Activated naive CD4-positive, alpha-beta T cell treated with Interleukin-2 at 50 U/mL for 16 hours (primary cell): Measurements from ENCODE around the gene GYG2.
"Not testable (repeated sequence)": the region's sequence is repeated elsewhere in the genome, so short reads cannot be mapped to it uniquely, and the experiment has no call there.

ENCODE experiments used
- DNase-seq: peaks from one replicate; pipeline ENCODE4 v3.0.0-alpha.2; 2020

GYG2 gene

DNA sequence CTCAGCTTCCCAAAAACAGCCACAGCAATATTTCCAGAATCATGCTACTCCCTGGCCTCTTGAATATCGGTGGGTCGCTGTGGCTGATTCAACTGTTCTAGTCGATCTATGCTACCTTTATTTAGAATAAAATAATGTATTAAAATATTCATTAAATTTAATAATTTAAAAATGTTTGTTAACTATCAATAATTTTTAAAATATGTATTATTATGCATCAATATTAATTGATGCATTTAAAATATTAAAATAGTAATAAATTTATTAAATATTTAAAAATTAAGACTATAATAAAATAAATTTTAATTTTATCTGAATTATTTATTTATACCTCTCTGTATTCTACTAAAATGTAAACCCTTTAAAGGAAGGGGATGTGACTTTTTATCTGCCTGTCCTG lies 81.4 kb downstream of the GYG2 start:
- no peak for DNase-seq

DNA sequence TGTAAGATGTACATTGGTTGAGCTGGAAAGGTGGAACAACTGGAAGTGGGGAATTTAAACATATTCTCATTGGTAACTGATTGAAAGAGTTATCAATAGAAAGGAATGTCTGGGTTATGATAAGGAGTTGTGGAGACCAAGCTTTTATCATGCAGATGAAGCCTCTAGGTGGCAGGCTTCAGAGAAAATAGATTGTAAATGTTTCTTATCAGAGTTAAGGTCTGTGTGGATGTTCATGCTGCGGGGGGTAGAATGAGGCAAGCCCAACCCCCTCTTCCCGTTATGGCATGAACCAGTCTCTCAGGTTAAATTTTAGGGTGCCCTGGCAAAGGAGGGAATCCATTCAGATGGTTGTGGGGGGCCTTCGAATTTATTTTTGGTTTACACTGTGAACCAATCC lies 84.4 kb downstream of the GYG2 start:
- no peak for DNase-seq

GRCh38 chrX:2917767-2918166 lies 89.0 kb downstream of the GYG2 start:
- no peak for DNase-seq

GRCh38 chrX:2921193-2921592 lies 92.5 kb downstream of the GYG2 start:
- no peak for DNase-seq

DNA sequence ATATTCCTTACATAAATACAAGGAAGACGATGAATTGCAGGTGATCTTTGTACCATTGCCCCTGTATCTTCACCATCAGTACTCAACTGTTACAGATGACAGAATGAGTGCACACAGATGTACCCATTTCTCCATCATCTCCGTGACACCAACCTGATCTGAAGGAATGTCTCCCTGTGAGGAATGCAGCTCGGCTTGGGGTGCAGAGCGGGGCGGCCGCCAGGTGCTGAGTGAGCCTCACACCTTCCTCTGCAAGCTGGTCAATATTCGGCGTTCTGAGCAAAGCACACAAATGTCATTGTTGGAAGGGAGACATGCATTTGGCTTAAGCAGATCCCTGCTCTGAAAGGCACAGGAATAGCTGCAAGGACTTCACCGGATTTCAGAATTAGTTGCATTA lies 93.0 kb downstream of the GYG2 start:
- DNase-seq, result no peak

DNA sequence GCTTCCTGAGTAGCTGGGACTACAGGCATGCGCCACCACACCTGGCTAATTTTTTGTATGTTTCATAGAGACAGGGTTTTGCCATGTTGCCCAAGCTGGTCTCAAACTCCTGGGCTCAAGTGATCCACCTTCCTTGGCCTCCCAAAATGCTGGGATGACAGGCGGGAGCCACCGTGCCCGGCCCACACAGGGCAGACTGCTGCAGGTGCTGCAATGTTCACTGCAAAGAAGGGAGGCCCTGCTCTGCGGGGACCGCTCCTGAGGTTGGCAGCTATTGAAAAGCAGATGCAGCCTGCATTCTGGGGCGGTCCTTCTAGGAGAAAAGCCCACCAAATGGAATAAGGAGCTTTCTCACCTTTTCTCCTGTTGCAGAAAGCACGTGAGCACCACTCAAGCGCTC lies 95.4 kb downstream of the GYG2 start:
- DNase-seq, result no peak

DNA sequence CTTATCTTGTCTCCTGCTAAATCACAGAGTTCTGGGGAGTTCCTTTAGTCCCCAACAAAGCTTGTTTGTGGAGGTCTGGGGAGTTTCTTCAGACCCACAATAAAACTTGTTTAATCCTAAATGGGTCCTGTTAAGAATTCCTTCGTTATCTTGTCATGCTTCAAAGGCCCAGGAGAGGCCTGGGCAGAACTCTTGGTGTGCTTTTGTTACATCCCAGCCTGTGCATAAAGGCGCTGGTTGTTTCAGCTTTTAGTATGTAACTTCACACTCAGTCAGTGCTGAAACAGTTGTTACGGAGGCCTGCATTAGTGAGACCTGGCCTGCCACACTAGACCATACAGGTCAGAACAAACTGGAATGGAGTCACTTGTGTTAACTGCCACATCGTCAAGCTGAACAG lies 97.5 kb downstream of the GYG2 start:
- DNase-seq, result not testable (repeated sequence)

GRCh38 chrX:2926664-2927275 lies 98.0 kb downstream of the GYG2 start:
- DNase-seq, result no peak

GRCh38 chrX:2928191-2928582 lies 99.5 kb downstream of the GYG2 start:
- DNase-seq, result no peak

GRCh38 chrX:2928583-2929434 lies 100.1 kb downstream of the GYG2 start, which contains the start of gene ARSD:
ARSD (minus strand) TSS chrX:2929339; CDS start chrX:2929275, 64 bp downstream.
- peak; percentile 39 for DNase-seq

DNA sequence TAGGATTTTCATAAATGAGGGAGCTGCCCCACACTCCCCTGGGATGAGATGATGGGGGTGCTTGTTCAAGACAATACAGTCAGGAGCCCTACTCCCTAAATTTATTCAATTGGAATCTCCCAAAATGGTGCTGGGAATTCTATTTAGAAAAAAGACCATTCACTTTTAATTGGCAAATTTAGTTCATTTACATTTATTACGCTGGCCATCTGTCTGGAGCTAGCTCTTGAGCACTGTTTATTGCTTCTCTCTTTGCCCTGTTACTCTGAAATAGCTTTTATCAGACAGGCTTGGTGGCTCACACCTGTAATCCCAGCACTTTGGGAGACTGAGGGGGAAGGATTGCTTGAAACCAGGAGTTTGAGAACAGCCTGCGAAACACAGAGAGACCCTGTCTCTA lies 102.4 kb downstream of the GYG2 start:
- no peak for DNase-seq

DNA sequence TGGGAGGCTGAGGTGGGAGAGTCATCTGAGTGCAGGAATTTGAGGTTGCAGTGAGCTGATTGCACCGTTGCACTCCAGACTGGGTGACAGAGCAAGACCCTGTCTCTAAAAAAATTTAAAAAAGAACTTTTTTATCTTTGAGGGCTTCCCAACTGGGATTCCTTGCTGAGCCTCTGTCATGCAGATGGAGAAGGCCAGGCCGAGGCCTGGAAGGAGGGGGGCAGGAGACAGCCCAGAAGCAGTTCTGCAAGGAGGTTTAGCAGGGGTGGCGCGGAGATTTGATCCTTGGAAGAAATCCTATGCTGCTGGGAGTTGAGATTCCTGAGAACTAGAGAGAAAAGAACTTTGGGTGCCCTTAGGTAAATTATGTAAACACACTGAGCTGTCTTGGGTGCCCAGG lies 102.9 kb downstream of the GYG2 start:
- no peak for DNase-seq
